Astrocyte (in vitro differentiated cells and primary cell): ENCODE measurements around the gene AIF1.

Source experiments
- EZH2 ChIP-seq: IDR thresholded peaks from 2 replicates; pipeline ENCODE4 v1.6.1; 2012; ENCODE audit warnings: mild to moderate bottlenecking, low read length, inconsistent platforms; ENCODE audit not compliant: insufficient read depth
- TF ChIP-seq, protein P1 (sequence below): IDR thresholded peaks from 2 replicates; pipeline ENCODE4 v1.5.1; 2011; ENCODE audit warnings: low read depth, mild to moderate bottlenecking, inconsistent platforms, low read length, moderate library complexity; ENCODE audit not compliant: insufficient read depth

DNA sequence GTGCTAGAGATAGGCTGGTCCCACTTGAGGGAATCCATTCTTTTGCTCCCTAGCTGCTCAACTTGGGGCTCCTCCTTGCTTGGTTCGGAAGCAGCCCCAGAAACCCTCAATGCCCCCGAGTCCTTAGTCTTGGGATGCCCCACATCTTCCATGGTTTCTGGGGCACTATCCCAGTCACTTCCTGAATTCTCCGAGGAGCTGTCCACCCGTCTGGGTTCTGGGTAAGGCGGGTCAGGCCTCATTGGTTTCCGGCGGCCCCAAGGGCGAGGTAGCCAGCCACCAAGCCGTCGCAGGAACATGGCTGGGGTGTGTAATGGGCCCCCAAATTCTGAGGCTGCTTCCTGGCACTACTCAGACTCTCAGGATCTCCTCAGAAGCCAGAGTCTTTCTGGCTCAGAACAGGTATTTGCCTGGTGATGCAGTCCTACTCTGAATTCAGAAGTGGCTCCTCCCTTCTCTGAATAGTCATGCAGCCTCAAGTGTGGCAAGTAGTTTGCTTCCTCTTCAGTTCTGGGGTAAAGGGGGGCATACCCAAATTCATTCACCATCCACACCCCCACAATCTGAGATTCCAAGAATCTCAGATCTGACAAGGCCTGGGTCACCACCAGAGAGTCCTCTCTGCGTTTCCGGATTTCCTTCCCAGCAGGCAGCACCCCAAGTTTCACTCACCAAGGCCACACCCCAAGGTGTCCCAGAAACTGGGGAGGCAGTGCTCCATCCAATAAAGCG is 44.8 kb downstream of the AIF1 start:
- TF ChIP-seq, protein P1, sequence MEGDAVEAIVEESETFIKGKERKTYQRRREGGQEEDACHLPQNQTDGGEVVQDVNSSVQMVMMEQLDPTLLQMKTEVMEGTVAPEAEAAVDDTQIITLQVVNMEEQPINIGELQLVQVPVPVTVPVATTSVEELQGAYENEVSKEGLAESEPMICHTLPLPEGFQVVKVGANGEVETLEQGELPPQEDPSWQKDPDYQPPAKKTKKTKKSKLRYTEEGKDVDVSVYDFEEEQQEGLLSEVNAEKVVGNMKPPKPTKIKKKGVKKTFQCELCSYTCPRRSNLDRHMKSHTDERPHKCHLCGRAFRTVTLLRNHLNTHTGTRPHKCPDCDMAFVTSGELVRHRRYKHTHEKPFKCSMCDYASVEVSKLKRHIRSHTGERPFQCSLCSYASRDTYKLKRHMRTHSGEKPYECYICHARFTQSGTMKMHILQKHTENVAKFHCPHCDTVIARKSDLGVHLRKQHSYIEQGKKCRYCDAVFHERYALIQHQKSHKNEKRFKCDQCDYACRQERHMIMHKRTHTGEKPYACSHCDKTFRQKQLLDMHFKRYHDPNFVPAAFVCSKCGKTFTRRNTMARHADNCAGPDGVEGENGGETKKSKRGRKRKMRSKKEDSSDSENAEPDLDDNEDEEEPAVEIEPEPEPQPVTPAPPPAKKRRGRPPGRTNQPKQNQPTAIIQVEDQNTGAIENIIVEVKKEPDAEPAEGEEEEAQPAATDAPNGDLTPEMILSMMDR = no peak
- TF ChIP-seq EZH2 = no peak
